Measurements from ENCODE around the gene ANKRD33B. TPM values are rescaled to one million over a fixed set of nuclear protein-coding genes. Genes with fewer than 3 reads are reported as not detected.

The ANKRD33B gene
- total RNA-seq, 4 donors from 2014 or later: 0.70 to 6.6 (median 3.6) TPM

- H3K36me3 ChIP-seq: no peaks in the 10 kb centered on the region
- no peak for TF ChIP-seq POLR2A (IDR thresholded peaks at IDR 0.05)
- TF ChIP-seq, protein P1, sequence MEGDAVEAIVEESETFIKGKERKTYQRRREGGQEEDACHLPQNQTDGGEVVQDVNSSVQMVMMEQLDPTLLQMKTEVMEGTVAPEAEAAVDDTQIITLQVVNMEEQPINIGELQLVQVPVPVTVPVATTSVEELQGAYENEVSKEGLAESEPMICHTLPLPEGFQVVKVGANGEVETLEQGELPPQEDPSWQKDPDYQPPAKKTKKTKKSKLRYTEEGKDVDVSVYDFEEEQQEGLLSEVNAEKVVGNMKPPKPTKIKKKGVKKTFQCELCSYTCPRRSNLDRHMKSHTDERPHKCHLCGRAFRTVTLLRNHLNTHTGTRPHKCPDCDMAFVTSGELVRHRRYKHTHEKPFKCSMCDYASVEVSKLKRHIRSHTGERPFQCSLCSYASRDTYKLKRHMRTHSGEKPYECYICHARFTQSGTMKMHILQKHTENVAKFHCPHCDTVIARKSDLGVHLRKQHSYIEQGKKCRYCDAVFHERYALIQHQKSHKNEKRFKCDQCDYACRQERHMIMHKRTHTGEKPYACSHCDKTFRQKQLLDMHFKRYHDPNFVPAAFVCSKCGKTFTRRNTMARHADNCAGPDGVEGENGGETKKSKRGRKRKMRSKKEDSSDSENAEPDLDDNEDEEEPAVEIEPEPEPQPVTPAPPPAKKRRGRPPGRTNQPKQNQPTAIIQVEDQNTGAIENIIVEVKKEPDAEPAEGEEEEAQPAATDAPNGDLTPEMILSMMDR (IDR thresholded peaks at IDR 0.05): no peak
- no peak overlapping the region for H3K4me3 ChIP-seq
- peak in 2 of 3 donors; percentile 21 to 47 for DNase-seq
- H3K27ac ChIP-seq: peak overlapping the region in 1 of 4 donors; percentile 28
- H3K4me1 ChIP-seq: peaks cover 0 to 13% (median 8%) of the 10 kb centered on the region in 4 donors
- H3K9me3 ChIP-seq: no peaks in the 10 kb centered on the region
- H3K27me3 ChIP-seq: no peaks in the 10 kb centered on the region
Observed at GRCh38 chr5:10577371-10578292, 13.8 kb downstream of the ANKRD33B start.

DNA sequence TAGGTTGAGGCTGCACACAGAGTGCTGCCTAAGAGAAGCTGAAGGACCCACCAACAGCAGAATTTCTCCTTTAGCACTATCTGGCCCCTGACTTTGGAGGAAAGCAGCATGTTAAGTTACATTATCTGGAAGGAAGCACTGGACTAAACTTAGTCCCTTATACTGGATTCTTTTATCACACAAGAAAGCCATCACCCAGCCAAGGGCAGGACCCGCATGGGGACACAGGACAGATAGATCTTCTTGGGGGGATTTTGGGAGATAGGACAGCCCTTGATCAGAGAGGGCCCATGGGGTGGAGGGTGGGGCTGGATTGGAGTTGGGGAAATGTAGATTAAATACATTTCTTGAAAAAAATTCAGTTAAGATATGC lies 14.4 kb downstream of the ANKRD33B start:
- no peak for TF ChIP-seq POLR2A (IDR thresholded peaks at IDR 0.05)
- TF ChIP-seq, protein P1 (IDR thresholded peaks at IDR 0.05): no peak
- Histone ChIP-seq H3K9me3 (no peaks in the 10 kb centered on the region), H3K4me3 (no peak overlapping the region), H3K27ac (peak overlapping the region in 1 of 4 donors; percentile 28), H3K4me1 (peaks cover 0 to 13% (median 8%) of the 10 kb centered on the region in 4 donors), H3K36me3 (no peaks in the 10 kb centered on the region), H3K27me3 (no peaks in the 10 kb centered on the region)
- DNase-seq: peak in 2 of 3 donors; percentile 15 to 24

GRCh38 chr5:10578869-10579268 lies 15.0 kb downstream of the ANKRD33B start:
- Histone ChIP-seq H3K27me3 (no peaks in the 10 kb centered on the region), H3K9me3 (no peaks in the 10 kb centered on the region), H3K36me3 (no peaks in the 10 kb centered on the region), H3K4me3 (no peak overlapping the region), H3K27ac (peak overlapping the region in 1 of 4 donors; percentile 58), H3K4me1 (peaks cover 0 to 13% (median 8%) of the 10 kb centered on the region in 4 donors)
- peak in 2 of 3 donors; percentile 82 to 83 for DNase-seq
- no peak for TF ChIP-seq POLR2A (IDR thresholded peaks at IDR 0.05)
- TF ChIP-seq, protein P1 (IDR thresholded peaks at IDR 0.05): no peak

DNA sequence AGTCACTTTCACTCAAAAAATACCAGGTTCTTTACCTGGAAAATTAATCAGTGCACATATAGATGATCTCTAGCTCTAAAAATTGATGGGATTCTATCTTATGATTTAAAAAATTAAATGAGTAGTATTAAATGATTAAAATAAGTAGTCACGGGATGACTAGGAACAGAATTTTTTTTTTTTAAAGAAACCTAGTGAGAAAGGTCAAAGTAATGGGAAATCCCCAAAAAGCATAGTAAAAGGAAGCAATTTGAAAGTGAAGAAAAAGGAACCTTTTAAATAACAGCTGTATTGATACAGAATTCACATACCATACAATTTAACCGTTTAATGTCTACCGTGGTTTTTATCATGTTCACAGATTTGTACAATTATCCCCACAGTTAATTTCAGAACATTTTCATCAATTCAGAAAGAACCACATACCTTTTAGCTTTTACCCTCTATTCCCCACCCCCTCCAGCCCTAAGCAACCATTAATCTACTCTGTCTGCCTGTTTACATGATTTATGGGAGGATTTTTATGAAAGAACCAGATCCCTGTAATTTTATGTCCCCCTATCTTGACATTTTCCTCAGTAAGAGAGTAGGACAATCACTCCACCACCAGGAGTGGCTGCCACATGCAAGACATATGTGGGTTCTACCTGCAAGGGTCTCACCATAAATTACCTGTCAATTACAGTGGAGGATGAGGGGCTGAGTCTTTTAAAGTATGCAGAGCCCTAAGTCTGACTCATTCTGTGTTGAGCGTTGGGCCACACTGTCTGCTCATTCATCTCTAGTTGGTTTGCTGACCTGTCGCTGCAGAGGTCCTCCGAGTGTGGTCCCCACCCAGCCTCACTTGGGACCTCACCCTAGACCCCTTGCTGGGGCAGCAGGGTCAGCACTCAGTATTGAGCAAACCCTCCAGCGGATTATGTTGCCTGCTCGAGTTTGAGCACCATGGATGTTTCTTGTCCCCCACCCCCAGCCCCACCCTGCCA lies 16.0 kb downstream of the ANKRD33B start:
- H3K27me3 ChIP-seq: no peaks in the 10 kb centered on the region
- H3K9me3 ChIP-seq: no peaks in the 10 kb centered on the region
- H3K4me3 ChIP-seq: no peak overlapping the region
- TF ChIP-seq POLR2A (IDR thresholded peaks at IDR 0.05): no peak
- TF ChIP-seq, protein P1 (IDR thresholded peaks at IDR 0.05): no peak
- peak overlapping the region in 1 of 4 donors; percentile 58 for H3K27ac ChIP-seq
- peak in 2 of 3 donors; percentile 14 to 33 for DNase-seq
- peaks cover 0 to 13% (median 8%) of the 10 kb centered on the region in 4 donors for H3K4me1 ChIP-seq
- no peaks in the 10 kb centered on the region for H3K36me3 ChIP-seq
